HEK293 (cell line): ENCODE data around the gene SENP7.

Source experiments
- CTCF ChIA-PET: fragments of 350-600 bp; formaldehyde crosslinking; extraction: SDS; loops from one replicate; lab custom pipeline; 2021; ENCODE audit warnings: antibody characterized with exemption; lab: Yijun Ruan, JAX
- POLR2A ChIA-PET: fragments of 300-600 bp; formaldehyde crosslinking; extraction: SDS; loops from one replicate; lab custom pipeline; 2020; ENCODE audit warnings: antibody characterized with exemption, inconsistent platforms; lab: Yijun Ruan, JAX
- H3K27ac ChIP-seq: fragments of 200-500 bp; sonication (Bioruptor generic); 2 replicates; pipeline ENCODE4 v1.5.1; 2014; ENCODE audit warnings: low read depth, low read length, control low read depth, inconsistent platforms; ENCODE audit errors: extremely low read depth
- H3K36me3 ChIP-seq, 2 experiments: fragments of 200-500 bp in 1 of 2; sonication (Bioruptor generic) in 1 of 2; 1 replicate in 1 of 2; 2 replicates in 1 of 2; pipeline ENCODE4 v1.5.1; 2014 to 2017; ENCODE audit warnings: inconsistent platforms in 2 of 2, low read length in 2 of 2; ENCODE audit not compliant: control insufficient read depth in 2 of 2, insufficient read depth in 1 of 2
- H3K4me1 ChIP-seq: fragments of 200-500 bp; sonication (Bioruptor generic); 2 replicates; pipeline ENCODE4 v1.5.1; 2014; ENCODE audit warnings: mild to moderate bottlenecking, low read length, inconsistent platforms; ENCODE audit not compliant: control insufficient read depth, insufficient read depth
- H3K4me3 ChIP-seq: 2 replicates; pipeline ENCODE4 v1.5.1; 2011; ENCODE audit warnings: low read depth, mild to moderate bottlenecking, control low read depth, low read length, moderate library complexity
- H3K9me3 ChIP-seq: fragments of 200-500 bp; sonication (Bioruptor generic); 2 replicates; pipeline ENCODE4 v1.5.1; 2014; ENCODE audit warnings: low read depth, low read length, inconsistent platforms; ENCODE audit not compliant: control insufficient read depth, insufficient read depth
- SCRT1 ChIP-seq: fragments of 450-650 bp; formaldehyde crosslinking; IDR thresholded peaks from 2 replicates; pipeline ENCODE4 v1.5.1; 2016; ENCODE audit warnings: missing biosample characterization, missing genetic modification characterization, borderline replicate concordance
- ZBTB17 ChIP-seq: fragments of 450-650 bp; formaldehyde crosslinking; IDR thresholded peaks from 2 replicates; pipeline ENCODE4 v1.5.1; 2016; ENCODE audit warnings: missing biosample characterization, missing genetic modification characterization
- ZNF211 ChIP-seq: fragments of 450-650 bp; formaldehyde crosslinking; IDR thresholded peaks from 2 replicates; pipeline ENCODE4 v1.5.1; 2016; ENCODE audit warnings: low read depth, missing biosample characterization, missing genetic modification characterization
- ZNF335 ChIP-seq: fragments of 450-650 bp; formaldehyde crosslinking; conservative IDR thresholded peaks from 2 replicates; pipeline ENCODE4 v1.5.1; 2016; ENCODE audit warnings: missing biosample characterization, missing genetic modification characterization
- ZNF354C ChIP-seq: fragments of 450-650 bp; formaldehyde crosslinking; IDR thresholded peaks from 2 replicates; pipeline ENCODE4 v1.5.1; 2016; ENCODE audit warnings: missing biosample characterization, missing genetic modification characterization, low read depth, borderline replicate concordance
- ZNF37A ChIP-seq: fragments of 450-650 bp; IDR thresholded peaks from 2 replicates; pipeline ENCODE4 v1.5.1; 2018; ENCODE audit warnings: missing biosample characterization, missing genetic modification characterization
- ZNF423 ChIP-seq: fragments of 450-650 bp; formaldehyde crosslinking; IDR thresholded peaks from 2 replicates; pipeline ENCODE4 v1.5.1; 2016; ENCODE audit warnings: missing biosample characterization, missing genetic modification characterization
- ZNF571 ChIP-seq: fragments of 450-650 bp; formaldehyde crosslinking; IDR thresholded peaks from 2 replicates; pipeline ENCODE4 v1.5.0; 2017; ENCODE audit warnings: missing biosample characterization, missing genetic modification characterization
- ZNF585B ChIP-seq: fragments of 450-650 bp; formaldehyde crosslinking; IDR thresholded peaks from 2 replicates; pipeline ENCODE4 v1.5.1; 2016; ENCODE audit warnings: missing biosample characterization, missing genetic modification characterization
- ZNF610 ChIP-seq: fragments of 450-650 bp; formaldehyde crosslinking; IDR thresholded peaks from 2 replicates; pipeline ENCODE4 v1.5.1; 2016; ENCODE audit warnings: missing biosample characterization, missing genetic modification characterization, borderline replicate concordance
- ZNF621 ChIP-seq: fragments of 450-650 bp; formaldehyde crosslinking; IDR thresholded peaks from 2 replicates; pipeline ENCODE4 v1.5.1; 2017; ENCODE audit warnings: missing biosample characterization, missing genetic modification characterization
- ZNF660 ChIP-seq: fragments of 450-650 bp; IDR thresholded peaks from 2 replicates; pipeline ENCODE4 v1.5.1; 2018; ENCODE audit warnings: missing biosample characterization, mild to moderate bottlenecking, missing genetic modification characterization
- ZNF664 ChIP-seq: fragments of 450-650 bp; formaldehyde crosslinking; IDR thresholded peaks from 2 replicates; pipeline ENCODE4 v1.5.1; 2016; ENCODE audit warnings: missing biosample characterization, missing genetic modification characterization
- ZSCAN16 ChIP-seq: fragments of 450-650 bp; formaldehyde crosslinking; IDR thresholded peaks from 2 replicates; pipeline ENCODE4 v1.5.1; 2016; ENCODE audit warnings: missing biosample characterization, missing genetic modification characterization
- TF ChIP-seq, protein P1 (sequence below): fragments of 450-650 bp; formaldehyde crosslinking; IDR thresholded peaks from 2 replicates; pipeline ENCODE4 v1.5.1; 2016; ENCODE audit warnings: missing biosample characterization, missing genetic modification characterization
- TF ChIP-seq, protein P2 (sequence below): fragments of 450-650 bp; formaldehyde crosslinking; IDR thresholded peaks from 2 replicates; pipeline ENCODE4 v1.5.1; 2016; ENCODE audit warnings: missing biosample characterization, missing genetic modification characterization
- TF ChIP-seq, protein P3 (sequence below): fragments of 450-650 bp; formaldehyde crosslinking; IDR thresholded peaks from 2 replicates; pipeline ENCODE4 v1.5.1; 2016; ENCODE audit warnings: missing biosample characterization, missing genetic modification characterization

Gene SENP7

DNA sequence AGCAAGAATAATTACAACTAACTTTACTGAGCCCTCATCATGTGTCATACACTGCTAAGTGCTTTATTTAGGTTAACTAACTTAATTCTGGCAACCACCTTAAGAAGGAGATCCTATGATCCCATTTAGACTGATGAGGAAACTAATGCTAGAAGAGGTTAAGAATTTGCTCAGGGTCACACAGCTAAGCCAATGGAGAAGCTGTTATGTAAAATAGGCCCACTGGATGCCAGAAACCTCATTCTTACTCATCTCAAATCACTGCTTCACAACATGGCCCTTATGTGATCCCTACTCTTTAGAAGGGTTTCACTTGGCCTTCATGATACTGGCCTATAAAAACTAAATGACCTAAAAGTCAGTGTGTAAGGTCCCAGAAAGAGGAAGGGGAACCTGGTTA, 233.8 kb downstream of the SENP7 start:
- no peak overlapping the region for H3K27ac ChIP-seq
- TF ChIP-seq SCRT1 (tag by site-specific recombination) (no peak), ZSCAN16 (tag by site-specific recombination) (no peak)
- TF ChIP-seq, all 188 proteins: peak for 0
- no peak overlapping the region for H3K4me3 ChIP-seq
- ChIA-PET POLR2A (no interaction called here), CTCF (interaction anchor here (0.6 kb wide), 1 partner anchor 17 kb away, joined by 3 read pairs; no protein-coding TSS in a partner anchor)
- H3K36me3 ChIP-seq, result no peaks in the 10 kb centered on the region
- no peaks in the 10 kb centered on the region for H3K4me1 ChIP-seq
- no peaks in the 10 kb centered on the region for H3K9me3 ChIP-seq

DNA sequence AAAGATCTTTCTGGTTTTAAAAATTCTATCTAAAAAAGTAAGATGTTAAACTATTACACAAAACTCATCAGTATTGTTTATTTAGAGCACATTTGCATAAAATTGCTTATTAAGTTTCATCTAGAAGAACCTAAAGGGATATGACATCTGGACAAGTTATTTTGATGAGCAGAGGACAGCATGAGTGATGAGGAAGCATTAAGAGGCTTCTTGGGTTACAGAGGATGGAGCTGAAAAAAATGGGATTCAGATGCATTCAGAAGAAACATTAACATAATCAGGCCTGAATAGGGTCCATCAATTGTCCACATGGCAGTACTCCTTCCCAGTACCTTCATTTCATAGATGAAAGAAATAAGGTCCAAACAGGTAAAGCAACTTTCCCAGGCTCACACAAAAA, 234.3 kb downstream of the SENP7 start:
- Histone ChIP-seq H3K36me3 (no peaks in the 10 kb centered on the region), H3K27ac (no peak overlapping the region), H3K4me1 (no peaks in the 10 kb centered on the region), H3K9me3 (no peaks in the 10 kb centered on the region), H3K4me3 (no peak overlapping the region)
- no peak for TF ChIP-seq ZNF335
- no peak for TF ChIP-seq ZNF354C (tag by site-specific recombination)
- no peak for TF ChIP-seq ZNF585B (tag by site-specific recombination)
- no peak for TF ChIP-seq ZNF610
- no peak for TF ChIP-seq ZBTB17 (tag by site-specific recombination)
- TF ChIP-seq ZNF621 (tag by site-specific recombination), result no peak
- no peak for TF ChIP-seq ZNF660
- TF ChIP-seq ZNF423, result no peak
- TF ChIP-seq, protein P1, sequence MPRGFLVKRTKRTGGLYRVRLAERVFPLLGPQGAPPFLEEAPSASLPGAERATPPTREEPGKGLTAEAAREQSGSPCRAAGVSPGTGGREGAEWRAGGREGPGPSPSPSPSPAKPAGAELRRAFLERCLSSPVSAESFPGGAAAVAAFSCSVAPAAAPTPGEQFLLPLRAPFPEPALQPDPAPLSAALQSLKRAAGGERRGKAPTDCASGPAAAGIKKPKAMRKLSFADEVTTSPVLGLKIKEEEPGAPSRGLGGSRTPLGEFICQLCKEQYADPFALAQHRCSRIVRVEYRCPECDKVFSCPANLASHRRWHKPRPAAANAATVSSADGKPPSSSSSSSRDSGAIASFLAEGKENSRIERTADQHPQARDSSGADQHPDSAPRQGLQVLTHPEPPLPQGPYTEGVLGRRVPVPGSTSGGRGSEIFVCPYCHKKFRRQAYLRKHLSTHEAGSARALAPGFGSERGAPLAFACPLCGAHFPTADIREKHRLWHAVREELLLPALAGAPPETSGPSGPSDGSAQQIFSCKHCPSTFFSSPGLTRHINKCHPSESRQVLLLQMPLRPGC (tag by site-specific recombination), result no peak
- TF ChIP-seq ZNF37A (tag by site-specific recombination), result no peak
- TF ChIP-seq, protein P2, sequence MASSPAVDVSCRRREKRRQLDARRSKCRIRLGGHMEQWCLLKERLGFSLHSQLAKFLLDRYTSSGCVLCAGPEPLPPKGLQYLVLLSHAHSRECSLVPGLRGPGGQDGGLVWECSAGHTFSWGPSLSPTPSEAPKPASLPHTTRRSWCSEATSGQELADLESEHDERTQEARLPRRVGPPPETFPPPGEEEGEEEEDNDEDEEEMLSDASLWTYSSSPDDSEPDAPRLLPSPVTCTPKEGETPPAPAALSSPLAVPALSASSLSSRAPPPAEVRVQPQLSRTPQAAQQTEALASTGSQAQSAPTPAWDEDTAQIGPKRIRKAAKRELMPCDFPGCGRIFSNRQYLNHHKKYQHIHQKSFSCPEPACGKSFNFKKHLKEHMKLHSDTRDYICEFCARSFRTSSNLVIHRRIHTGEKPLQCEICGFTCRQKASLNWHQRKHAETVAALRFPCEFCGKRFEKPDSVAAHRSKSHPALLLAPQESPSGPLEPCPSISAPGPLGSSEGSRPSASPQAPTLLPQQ (tag by site-specific recombination), result no peak
- TF ChIP-seq ZNF571 (tag by site-specific recombination), result no peak
- TF ChIP-seq, protein P3, sequence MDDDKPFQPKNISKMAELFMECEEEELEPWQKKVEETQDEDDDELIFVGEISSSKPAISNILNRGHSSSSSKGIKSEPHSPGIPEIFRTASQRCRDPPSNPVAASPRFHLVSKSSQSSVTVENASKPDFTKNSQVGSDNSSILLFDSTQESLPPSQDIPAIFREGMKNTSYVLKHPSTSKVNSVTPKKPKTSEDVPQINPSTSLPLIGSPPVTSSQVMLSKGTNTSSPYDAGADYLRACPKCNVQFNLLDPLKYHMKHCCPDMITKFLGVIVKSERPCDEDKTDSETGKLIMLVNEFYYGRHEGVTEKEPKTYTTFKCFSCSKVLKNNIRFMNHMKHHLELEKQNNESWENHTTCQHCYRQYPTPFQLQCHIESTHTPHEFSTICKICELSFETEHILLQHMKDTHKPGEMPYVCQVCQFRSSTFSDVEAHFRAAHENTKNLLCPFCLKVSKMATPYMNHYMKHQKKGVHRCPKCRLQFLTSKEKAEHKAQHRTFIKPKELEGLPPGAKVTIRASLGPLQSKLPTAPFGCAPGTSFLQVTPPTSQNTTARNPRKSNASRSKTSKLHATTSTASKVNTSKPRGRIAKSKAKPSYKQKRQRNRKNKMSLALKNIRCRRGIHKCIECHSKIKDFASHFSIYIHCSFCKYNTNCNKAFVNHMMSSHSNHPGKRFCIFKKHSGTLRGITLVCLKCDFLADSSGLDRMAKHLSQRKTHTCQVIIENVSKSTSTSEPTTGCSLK (tag by site-specific recombination), result no peak
- no peak for TF ChIP-seq ZNF211 (tag by site-specific recombination)
- no peak for TF ChIP-seq ZNF664 (tag by site-specific recombination)
- POLR2A ChIA-PET, result no interaction called here
- CTCF ChIA-PET, result interaction anchor here (0.6 kb wide), 1 partner anchor 17 kb away, joined by 3 read pairs; no protein-coding TSS in a partner anchor
